HUDEP-2 (cell line): ENCODE data around the gene PABPN1.

Source experiments
- DNase-seq, 76 experiments: peaks; one replicate each; lab custom pipeline; 2025; ENCODE audit not compliant: unreplicated experiment in 76 of 76; lab: John Stamatoyannopoulos, UW

Gene PABPN1

DNA sequence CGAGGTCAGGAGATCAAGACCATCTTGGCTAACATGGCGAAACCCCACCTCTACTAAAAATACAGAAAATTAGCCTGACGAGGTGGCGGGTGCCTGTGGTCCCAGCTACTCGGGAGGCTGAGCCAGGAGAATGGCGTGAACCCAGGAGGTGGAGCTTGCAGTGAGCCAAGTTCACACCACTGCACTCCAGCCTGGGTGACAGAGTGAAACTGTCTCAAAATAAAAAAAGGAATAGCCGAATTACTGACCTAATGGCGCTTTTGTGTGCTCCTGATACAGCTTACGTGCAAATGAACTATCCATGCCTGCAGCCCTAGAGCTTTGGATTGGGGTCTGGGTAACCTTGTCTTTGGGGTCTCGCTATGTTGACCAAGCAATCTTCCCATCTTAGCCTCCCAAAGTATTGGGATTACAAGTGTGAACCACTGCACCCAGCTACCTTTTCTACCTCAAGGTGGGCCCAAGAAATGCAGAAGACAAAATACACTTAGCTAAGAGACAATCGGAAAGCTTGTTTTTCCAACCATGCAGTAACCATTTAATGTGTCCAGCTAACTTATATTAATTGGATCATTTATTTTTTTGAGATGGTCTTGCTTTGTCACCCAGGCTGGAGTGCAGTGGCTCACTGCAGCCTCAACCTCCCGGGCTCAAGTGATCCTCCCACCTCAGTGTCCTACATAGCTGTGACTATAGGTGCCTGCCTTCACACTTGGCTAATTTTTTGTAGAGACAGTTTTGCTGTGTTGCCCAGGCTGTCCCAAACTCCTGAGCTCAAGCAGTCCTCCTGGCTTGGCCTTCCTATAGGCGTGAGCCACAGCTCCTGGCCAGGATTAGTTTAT, 5.5 kb downstream of the PABPN1 start:
- no peak for DNase-seq

DNA sequence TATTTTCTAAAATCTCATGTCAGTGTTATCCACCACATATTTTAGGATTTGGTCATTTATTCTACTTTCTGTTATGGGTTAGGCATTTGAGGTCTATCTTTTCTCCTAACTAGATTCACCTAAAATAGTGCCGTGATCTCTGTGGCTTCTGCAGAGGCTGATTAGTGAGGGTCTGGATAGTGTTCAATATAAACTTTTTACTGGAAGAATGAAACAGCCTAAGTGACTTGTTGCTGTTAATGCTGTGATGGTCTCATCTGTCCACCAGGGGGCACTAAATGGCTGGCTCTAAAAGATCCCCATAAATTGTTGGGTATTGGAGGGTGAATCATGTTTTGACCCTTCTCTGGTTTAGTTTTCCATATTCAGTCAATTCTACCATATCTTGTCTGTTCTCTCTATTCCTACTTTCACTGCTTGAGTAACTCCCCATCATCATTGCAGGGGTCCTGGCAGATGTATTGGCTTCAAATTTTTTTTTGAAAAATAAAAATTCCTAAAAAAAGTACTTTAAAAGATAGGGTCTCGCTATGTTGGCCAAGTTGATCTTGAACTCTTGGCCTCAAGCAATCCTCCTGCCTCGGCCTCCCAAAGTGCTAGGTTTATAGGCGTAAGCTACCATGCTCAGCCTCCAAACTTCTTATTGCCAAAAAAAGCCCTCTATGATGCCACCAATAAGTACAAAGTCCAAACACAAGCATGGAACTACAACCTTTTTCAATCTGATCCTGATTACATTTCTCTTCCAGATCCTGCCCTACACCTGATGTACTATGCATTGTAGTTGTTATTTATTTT, 6.9 kb downstream of the PABPN1 start:
- DNase-seq = peak in 55 of 76 experiments; percentile 5 to 64 (median 29)

DNA sequence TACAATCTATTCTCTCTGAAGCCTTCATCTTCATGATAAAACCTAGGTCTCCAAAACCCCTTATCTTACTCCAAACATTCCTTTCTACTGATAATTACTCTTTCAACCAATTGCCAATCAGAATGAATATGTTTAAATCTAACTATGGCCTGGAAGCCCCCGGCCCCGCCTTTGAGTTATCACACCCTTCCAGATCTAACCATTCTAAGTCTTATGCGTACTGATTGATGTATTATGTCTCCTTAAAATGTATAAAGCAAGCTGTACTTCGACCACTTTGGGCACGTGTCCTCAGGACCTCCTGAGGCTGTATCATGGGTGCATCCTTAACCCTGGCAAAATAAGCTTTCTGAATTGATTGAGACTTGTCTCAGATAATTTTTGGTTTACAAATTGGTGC, 14.4 kb downstream of the PABPN1 start:
- no peak for DNase-seq

DNA sequence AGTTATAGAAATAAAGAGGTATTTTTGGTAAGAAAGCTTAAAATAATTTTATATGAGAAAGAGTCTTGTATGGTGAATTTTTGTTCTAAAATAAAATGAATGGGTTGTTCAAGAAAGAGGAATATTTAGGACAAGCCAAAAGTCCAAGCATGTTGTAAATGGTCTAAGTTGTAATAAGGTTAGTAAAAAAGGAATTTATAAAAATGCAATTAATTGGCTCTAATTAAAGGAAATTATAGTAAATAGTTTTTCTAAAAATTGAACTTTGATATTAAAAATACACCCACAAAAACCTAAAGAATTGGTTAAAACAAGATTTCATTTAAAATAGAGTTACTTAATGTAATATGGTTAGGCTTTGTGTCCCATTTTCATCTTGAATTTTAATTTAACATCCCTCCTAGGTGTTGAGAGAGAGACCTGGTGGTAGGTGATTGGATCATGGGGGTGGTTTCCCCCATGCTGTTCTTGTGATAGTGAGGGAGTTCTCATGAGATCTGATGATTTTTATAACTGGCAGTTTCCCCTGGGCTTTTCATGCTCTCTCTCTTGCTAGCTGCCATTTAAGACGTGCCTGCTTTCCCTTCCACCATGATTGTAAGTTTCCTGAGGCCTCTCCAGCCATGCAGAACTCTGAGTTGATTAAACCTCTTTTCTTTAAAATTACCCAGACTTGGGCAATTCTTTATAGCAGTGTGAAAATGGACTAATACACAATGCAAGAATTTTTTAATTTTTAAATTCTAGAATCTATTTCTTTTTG, 18.4 kb downstream of the PABPN1 start:
- DNase-seq = no peak

DNA sequence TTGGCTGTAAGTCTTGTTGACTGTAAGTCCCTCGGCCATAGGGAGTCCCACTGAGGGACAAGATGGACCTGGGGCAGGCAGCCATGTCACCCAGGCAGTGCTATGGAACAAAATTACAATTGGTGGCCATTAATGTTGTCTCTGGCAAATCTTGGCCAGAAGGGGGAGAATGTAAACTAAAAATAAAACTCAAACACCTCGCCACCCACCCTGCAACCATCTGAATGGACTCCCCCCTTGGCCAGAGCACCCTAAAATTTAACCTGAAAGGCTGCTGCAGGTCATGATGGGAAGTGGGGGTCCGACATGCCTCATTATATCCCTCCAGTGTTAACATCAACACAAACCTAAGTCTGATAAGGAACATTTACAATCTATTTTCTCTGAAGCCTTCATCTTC, 23.2 kb downstream of the PABPN1 start:
- DNase-seq = peak in 1 of 76 experiments; percentile 4

DNA sequence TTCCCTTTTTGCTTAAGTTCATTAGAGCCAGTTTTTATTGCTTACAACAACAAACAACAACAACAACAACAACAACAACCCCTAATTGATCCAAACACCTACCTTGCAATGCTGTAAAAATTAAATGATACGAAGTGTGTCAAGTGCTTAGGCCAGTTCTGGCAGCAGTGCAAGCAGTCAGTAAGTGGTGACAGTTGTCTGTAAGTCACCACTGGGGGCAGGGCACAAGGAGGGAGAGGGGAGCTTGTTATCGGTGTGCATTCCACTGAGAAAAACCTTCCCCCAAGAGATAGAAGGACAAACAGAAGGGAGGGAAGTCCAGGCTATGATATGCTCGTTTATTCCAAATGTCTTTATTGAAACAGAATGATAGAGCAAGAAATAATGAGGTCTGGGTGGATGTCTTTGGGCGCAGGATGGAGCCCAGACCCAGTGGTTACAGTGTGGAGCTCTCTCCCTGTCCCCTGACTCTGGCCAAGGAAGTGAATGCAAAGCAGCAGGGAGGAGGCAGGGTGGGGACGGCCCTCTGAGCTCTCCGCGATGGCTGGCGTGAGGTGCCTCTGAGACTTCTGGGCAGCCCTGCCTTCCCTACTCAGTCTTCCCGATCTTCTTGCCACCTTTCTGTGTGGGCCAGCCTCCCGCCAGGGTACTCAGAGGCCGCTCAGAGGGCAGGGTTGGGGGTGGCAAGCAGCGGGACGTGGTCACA, 24.9 kb downstream of the PABPN1 start:
- no peak for DNase-seq

DNA sequence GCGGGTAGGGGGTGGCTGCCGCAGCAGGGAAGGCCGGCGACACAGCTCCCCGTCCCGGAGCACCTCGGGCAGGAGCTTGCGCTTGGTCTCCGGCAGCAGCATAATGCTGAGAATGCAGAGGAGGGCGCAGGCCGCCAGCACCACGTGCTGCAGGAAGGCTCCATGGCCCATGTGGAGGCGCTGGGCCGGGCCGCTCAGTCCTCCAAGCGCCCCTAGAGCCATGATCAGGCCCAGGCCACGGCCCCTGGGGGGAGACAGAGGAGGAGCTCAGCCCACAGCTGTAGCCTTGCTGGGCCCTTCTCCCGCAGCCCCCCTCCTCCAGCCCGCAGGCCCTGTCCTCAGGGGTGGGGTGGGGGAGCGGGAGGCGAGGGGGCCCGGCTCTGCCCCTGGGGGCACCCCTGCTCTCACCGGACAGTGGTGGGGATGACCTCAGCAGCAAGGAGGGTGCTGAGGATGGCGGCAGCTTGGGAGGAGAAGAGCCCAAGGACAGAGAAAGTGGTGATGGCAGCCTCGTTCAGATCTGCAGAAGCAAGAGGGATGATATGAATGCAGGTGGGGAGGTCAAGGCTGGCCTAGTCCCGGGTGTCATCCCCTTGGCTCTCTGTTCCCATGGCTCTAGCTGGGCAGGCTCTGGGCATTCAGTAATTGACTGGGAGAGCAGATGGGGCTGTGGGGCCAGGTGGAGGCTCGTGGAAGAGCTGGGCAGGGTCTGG, 25.6 kb downstream of the PABPN1 start:
- no peak for DNase-seq

DNA sequence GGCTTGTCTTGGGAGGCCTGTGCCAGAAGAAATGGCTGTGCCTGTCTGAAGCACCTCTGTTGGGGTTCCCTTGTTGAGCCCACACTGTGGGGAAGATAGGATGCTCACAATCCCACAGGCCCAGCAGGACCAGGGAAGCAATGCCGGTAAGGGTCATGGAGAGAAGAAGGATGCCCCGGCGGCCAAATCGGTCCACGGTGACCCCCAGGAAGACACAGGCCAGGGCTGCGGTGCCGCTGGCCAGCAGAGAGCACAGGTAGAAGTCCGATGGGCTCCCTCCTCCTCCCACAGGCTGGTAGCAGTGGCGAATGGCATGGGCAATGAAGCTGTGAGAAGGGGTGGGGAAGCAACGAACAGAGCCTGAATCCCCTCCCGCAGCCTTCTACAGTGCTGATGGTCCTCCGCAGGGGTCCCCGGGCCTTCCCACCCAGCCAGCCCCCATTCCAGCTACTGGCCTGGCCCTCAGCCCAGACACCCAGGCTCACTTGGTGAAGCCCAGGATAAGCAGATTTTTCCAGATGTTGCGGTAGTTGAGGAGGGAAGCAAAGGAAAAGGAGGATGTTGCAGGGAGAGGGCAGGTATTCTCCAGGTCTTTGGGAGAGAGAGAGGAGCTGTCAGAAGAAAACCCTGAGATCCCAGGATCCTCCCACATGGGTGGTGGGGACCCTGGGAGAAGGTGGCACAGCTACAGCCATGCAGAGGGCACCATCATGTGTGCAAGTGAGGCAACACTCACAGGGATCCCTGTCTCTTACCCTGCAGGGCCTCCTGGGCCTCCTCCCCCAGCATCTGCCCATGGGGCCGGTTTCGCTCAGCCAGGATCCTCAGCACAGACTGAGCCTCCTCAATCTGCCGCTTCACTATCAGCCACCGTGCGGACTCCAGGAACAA, 26.4 kb downstream of the PABPN1 start:
- no peak for DNase-seq

DNA sequence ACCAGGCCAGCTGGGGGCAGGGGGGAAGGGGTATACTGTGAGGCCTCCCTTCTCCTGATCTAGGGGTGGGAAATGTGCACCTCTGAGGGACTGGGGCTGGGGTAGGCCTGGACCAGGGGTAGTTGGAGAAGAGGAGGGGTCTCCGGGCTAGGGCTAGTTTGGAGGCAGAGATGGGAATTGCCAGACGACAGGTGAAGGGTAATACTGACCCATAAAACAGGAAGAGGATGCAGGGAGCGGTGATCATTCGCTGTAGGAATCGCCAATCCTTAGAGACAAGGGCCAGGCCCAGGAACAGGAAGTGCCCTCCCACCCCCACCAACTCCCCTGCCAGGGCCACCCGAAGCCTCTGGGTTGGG, 27.0 kb downstream of the PABPN1 start:
- DNase-seq = no peak

DNA sequence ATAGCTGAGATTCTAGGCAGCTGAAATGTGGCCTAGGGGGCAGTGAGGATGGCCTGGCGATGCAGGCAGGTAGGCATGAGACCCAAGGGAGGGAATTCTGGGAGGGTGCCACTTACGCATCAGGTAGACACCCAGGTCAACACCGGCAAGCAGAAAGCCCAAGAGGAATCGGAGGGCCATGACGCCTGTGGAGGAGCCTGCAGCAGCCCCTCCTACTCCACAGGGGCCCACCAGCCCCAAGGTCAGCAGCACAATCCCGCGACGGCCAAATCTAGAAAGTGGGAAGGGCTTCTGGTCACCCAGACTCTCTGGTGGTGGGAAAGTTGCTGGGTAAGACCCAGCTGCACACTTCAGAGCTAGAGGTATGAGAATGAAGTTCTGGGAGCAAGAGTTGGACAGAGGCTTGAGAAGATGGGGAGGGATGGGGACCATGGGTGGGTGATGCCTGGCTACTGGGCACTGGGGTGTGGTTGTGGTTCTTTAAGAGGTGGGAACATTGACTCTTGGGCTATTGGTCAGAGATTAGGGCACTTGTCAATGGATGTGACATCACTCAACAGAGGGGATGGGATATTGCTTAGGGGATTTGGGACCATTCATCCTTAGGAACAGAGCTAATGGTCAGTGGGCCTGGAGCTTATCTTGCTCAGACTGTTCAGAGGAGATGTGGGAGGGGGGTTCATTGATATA, 28.0 kb downstream of the PABPN1 start:
- DNase-seq = no peak

DNA sequence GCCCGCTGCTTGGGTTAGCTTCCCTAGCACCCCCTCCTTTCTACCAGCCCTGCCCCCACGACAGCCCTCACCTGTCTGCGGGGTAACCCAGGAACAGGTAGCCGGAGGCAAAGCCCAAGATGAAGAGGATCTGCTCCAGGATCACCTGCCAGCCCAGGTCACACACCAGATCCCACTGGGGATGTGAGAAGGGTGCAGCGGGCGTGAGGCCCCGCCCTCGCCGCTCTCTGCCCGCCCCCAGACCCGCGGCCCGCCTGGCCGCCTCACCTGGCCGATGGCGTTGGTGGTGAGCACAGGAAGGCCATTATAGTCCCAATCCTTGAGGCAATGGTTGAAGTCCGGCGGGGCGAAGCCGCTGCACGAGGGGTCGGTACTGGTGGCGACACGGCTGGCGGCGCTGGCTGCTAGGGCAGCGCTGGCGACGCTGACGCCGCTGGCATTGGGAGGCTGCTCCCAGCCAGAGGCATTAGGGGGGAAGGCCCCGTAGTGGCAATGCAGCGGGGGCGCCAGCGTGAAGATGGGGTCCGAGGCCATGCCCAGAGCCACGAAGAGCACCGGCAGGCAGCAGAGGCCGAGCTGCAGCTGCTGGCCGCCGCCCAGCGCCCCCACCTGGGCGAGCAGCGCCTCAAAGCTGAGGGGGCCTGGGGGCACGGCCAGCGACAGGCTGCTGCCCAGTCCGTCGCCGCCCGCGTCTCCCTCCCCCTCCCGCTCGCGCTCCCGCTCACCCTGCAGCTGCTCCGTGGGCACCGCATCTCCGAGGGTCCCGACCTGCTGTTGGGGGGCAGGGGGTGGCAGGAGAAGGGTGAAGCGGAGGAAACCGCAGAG, 30.6 kb downstream of the PABPN1 start:
- DNase-seq = no peak

DNA sequence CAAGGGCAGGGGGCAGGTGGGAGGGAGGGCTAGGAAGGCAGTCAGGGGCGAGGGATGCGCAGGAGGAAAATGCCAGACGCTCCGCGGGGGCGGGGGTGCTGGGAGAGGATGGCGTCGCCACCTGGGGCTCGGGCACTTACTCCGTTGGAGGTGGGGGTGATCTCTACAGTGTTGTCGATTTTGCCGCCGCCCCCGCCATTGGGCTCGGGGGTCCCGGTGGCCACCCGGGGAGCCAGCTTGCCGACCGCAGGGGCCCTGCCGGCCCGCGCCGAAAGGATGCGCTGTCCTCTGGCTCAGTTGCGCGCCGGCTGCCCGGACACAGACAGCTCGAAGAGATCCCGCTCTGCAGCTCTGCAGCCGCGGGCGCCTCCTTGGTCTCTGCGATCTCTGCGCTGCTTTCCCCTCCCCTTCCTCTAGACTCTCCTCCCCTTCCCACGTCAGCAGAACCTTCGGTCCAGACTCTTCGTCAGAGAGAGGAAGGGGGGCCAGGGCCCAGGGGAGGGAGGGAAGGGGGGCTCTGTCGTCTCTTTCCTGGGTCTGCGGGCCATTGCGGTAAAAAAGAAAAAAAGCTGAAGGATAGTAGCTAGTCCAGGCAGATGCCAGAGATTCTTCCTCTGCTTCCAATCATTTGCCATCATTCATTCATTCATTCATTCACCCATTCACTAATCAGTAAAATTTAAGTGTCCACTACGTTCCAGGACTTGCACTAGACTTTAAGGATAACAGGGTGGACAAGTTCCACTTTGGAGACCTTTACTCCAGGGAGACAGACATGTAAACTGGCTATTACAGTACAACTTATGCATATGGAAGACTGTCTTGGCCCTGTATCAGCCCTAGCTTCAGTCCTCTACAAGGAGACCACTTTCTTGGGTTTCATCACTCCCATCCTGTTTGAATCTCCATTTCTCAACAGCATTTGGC, 31.5 kb downstream of the PABPN1 start, which contains the start of gene SLC22A17:
TSS of gene SLC22A17 (minus strand) at position 382 of the 927 bp plus-strand sequence.
- peak in 1 of 76 experiments; percentile 2 for DNase-seq

DNA sequence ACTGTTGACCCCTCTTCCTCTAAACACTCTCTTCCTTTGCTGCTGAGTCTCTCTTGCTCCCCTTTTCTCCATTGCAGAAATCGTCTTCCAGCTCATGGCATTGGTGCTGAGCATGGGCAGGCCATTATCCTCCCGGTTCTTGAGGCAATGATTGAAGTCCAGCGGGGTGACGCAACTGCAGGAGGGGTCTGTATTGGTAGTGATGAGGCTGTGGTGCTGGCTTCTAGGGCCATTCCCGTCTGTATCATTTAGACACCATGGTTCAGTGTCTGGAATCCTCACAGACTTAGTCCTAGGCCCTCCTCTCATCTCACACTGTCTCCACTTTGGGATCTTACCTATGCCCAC, 32.1 kb downstream of the PABPN1 start:
- no peak for DNase-seq

DNA sequence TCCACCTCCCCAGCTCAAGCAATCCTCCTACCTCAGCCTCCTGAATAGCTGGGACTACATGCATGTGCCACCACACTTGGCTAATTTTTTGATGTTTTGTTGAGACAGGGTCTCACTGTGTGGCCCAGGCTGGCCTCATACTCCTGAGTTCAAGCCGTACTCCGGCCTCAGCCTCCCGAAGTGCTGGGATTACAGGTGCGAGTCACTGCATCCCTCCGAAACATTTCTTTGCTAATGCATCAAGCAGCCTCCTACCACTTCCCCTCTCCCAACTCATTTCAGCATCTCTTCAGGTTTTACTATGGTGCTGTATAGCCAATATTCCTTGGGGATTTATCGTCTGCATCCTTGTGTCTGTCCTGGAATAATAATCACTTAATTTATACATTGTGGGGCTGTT, 33.7 kb downstream of the PABPN1 start:
- no peak for DNase-seq

DNA sequence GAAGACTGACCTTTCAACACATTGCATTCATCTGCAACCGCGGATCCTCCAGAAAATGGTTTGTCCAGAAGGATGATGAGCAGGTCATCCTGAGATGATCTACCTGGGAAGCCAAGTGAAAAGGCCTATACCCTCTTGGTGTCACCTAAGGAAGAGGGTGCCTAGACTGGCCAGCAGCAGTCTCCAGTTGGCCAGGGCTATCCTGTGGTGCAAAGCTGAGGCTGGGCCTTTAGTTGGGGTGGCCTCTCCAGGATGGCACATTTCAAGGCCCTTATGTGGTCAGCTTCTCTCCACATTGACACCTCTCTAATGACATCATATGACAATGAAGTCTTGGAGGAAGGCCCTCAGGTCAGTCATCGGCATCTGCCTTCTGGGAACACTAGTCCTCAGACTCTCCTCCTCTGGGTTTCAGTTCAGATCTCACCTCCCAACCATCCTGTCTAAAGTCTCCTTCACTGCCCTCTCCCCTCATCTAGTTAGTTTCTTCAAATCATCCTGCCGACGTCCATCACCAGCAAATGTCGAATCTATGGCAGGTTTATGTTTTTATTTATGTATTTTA, 34.7 kb downstream of the PABPN1 start:
- DNase-seq = no peak

DNA sequence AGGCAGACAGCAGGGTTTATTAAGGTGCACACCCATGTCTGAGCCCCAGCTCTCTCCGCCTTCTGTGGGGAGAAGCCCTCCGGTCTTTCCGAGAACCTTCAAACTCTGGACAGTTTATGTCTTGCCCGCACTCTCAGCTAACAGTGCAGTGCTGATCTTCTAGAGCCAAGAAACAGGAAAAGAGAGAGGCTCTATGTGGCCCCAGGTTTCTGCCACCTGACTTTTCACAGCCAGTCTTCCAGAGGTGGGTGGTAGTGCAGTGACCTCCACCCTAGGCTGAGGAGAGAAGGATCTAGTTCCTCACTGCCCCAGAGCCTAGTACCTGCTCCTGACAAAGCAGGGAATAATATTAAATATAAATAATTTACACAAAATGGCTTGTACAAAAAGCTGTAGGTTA, 35.4 kb downstream of the PABPN1 start:
- DNase-seq = no peak
